ENCODE results near the gene ARIH2.

ARIH2 gene

DNA sequence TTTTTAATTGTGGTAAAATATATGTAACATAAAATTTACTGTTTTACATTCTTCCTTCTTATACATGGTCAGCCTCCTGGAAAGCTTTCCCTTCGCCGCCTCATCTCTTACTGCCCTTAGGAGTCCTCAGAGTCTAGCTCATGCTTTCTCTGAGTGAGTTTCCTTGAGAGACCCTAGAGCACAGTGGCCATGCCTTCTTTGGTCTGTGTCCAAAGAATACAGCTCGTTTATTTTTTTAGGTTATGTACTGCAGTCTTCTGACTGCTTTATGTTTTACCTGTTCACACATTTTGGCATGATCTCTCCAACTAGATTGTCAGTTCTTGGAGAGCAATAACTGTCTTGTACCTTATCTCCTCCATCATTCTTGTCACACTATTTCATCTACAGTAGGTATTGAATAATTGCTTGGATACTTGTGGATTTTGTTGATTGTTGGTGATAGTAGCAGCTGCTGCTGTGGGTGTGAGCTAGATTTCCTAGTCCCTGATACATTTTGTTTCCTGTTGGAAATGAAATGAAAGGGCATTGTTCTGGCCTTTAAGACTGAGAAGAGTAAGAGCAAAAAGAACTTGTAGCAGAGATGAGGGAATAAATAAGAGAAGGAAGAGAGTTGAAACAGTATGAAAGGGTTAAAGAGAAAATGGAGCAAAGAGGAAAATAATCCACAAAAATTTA, 10.9 kb downstream of the ARIH2 start:
- no peak for DNase-seq

DNA sequence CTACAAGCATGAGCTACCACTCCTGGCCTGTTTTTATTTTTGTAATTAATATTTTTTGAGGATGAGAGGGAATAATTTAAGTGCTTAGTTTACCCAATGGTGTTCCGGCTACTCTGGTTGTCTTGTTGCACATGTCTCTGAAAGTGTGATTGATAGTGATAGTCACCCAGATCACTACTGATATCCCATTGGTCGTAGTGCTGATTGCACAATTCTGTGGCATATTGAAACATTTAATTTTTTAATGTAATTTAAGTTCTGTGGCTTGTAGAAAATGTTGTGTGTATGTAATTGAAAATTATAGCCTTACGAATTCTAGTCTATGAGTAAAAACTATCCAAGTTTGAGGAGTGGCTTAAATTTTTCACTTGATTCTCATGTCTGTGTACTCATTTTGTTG, 11.9 kb downstream of the ARIH2 start:
- DNase-seq: no peak

DNA sequence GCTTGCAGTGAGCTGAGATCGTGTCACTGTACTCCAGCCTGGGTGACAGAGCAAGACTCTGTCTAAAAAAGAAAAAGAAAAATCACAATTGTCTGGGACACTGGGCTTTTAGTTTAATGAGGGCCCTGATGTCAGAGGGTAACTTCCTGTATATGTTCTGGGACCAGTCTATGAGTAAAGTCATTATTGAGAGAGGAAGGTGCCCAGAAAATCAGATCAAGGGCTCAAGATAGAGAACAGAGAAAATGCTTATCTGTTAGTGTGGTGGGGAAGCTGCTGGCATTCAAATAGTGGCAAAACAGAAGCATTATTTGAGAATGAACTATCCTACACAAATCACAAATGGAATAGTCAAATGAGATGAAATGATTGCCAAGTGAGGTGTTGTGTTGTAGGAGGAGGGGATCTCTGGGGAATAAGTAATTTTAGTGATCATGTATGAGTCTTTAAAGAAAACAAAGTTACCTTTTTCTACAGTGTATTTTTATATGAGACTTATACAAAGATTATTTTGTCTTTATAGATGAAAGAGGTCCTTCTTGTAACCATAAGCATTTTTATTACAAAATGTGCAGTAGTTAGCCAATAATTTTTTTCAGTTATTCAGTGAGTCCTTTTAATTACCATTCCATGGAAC, 13.4 kb downstream of the ARIH2 start:
- no peak for DNase-seq

DNA sequence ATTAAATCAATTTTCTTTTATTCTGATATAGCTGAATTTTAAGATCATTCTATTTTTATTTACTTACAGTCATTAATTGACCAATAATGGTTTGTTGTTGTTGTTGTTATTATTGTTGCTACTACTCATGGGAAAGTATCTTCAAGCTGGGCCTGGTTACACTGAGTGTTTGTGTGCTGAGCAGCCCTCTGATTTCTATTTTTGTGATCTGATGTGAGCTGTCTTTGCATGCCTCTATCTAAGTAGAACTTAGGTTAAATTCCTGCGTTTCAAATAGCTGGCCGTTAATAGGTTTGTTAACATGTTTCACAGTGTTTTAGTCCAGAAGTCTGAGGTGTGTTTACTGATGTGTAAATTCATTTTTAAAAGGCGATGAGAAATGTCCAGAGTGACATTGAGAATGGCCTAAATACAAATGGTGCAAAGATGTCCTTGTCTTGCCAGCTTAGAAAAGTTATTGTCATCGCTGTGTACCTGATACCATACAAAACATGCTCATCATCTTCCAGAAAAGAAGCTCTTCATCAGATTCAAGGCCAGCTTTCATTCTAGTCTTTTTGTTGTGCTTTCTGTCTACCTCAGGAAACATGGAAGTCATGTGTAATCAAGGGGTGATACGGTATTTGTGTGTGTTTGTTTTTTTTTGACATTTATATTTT, 15.8 kb downstream of the ARIH2 start:
- no peak for DNase-seq

DNA sequence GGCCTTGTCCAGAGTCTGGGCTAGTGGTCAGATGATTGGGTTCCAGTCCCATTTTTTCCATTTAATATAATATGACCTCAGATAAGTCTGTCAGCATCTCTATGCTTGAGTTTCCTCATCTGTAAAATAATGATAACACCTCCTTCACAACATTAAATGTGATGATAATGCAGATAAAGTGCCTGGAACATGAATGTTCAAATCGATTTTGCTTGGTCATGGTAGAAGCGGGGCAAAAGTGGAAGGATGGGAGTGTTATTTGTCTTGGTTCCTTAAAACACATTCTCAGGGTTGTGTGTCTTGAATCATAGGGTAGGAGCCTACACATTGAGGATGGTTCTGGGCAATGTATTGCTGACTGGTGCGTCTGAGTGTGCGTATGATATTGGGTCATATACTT, 16.9 kb downstream of the ARIH2 start:
- DNase-seq: no peak

DNA sequence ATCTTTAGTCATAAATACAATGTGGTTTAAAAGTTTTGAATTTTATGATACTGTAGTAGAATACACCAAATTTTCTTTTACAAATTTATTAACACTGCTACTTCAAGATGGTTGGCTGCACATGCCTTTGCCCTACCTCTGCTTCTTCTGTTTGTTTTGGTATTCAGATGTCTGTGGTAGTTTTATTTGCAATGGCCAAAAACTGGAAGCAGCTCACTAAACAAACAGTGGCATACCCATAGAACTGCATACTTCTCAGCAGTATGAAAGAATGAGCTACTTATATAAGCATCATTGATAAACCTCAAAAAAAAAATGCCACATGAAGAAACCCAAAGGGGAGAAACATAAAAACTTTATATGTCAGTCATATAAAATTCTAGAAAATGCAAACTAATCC, 19.5 kb downstream of the ARIH2 start:
- no peak for DNase-seq

DNA sequence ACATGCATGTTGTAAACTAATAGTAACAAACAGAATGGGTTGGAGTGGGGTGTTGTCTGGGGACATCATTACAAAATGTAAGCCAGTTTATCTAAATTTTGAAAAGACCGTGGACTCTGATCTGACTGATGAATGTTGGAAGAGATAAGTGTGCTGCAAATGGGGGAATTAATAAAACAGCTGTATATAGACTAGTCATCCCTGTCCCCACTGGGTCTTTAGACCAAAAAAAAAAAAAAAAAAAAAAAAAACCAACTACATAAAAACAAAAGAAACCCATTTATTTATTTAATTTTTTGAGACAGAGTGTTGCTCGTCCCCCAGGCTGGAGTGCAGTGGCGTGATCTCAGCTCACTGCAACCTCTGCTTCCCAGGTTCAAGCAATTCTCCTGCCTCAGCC, 20.0 kb downstream of the ARIH2 start:
- DNase-seq: no peak

DNA sequence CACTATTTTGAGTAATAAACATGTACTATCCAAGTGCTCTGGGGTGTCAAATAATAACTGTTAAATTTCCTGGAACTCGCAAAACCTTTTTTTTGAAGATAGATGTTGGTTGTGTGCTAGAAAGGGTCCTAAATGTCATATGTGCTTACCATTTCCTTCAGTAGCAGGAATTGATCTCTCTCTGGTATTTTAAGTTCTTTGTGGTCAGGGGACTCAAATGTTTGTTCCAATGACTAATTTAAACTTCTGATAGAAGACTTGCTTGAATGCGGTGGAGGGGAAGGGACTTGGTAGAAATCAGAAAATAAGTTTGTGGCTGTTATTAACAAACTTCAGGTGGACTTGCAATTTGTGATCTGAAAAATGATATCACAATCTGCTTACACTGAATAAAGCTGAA, 26.8 kb downstream of the ARIH2 start:
- DNase-seq: no peak

DNA sequence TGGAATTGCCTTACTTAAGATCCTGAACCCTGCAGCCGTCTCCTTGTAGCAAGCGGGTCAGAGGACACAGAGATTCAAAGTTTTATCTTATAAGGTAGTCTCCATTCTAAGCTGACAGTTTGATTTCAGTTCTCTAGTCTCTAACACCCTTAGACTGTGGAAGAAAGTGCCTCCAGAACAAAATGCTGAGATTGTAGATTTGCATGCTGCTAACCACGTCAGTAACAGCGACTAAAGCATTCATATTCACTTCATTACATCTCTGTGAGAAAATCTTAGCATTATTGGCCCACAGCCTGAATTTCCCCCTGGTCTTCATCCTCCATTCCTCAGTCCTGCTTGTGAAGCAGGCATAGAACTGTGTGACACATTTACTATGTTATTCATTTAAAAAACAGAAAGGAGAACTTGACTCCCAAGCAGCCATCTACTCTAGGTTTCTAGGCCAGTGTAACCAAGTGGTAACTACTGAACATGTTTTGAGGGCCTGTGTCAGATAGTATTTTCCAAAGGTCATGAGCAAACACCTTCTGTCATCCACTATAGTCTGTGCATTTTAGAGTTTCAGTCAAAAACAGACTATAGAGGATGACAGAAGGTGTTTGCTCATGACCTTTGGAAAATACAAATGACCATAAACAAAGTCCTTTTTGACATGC, 27.4 kb downstream of the ARIH2 start:
- DNase-seq: no peak

DNA sequence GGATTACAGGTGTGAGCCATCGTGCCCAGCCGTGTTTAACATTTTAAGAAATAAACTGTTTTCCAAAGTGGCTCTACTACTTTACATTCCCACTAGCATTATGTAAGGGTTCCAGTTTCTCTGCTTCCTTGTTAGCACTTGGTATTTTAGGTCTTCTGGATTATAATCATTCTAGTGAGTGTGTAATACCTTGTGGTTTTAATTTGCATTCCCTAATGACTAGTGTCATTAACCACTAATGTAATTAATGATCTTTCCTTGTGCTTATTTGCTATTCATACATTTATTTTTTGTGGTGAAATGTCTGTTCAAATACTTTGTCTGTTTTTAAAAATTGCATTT, 30.7 kb downstream of the ARIH2 start:
- DNase-seq: no peak

DNA sequence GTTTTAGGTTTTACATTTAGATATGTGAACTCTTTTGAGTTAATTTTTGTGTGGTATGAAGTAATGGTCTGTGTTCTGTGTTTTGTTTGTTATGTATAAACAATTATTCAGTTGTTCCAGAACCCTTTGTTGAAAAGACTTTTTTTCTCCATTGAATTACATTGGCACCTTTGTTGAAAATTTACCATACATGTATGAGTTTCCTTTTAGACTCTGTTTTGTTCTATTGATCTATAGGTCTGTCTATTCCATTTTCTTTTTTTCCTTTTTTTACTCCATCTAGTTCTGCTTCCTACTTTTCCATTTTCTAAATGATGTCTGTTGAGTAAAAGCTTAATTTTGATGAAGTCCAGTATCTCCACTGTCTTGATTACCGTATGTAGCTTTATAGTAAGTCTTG, 31.4 kb downstream of the ARIH2 start:
- no peak for DNase-seq

DNA sequence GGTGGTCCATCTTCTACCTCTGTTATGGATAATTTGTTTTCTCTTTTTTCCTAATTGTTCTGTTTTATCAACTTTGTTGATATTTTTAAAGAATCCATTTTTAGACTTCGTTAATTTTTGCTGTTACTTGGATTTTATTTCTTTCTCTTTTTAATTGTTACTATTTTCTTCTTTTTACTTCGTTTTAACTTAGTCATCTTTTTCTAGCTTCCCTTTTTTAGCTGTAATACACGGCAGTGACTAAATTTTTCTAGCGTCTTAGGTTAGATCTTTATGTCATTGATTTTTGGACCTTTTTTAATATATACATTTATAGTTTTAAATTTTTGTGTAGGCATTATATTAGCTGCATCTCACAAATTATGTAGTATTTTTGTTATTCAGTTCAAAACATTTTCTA, 33.1 kb downstream of the ARIH2 start:
- no peak for DNase-seq

DNA sequence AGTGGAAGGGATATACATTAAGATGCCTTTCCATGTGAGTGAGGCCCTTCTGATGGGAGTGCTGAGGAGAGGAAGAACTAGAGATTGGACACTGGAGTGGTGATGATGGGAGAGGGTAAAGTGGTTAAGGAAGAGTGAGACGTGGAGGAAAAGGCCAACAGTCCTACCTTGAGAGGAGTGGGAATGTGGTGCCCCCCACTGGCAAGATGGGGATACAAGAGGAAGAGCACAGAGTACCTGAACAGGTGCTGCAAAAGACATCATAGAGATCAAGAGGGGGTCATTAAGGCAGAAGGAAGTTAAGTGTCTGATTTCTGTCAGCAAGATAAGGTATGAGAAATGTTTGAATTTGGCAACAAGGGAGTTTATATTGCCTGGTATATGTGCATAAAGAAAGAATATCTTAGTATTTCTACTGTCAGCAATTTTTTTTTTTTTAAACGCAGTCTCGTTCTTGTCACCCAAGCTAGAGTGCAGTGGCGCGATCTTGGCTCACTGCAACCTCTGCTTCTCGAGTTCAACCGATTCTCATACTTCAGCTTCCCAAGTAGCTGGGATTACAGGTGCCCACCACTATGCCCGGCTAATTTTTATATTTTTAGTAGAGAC, 34.0 kb downstream of the ARIH2 start:
- DNase-seq: peak; percentile 28

DNA sequence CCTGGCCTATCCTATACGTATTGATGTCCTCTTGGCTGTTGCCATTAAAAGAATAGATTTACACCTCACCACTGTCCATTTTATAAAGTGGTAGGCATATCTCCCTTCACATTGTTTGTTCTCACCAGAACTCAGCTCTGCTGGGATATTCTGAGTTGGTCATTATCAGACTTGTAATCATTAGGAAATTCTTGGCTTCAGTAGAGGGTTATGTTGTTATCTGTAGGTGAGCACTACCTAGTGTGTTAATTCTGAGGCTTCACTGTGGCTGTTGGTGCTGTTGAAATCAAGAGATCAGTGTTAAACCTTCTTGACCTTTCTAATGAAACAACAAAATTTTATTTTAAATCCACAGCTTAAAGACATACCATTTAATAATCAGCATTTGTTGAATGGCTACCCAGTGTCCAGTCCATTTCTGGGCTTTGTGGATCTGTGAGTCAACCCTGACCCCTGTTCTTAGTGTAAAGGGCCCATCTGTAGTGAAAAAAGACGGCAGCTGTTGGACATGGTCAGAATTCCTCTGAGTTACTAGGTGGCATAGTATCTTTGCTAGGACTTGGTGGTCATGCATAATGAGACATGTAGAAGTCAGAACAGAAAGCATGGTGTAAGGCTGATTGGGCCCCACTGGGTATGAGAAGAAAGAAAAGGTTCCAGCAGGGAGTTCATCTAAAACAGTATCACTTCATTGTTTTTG, 38.5 kb downstream of the ARIH2 start:
- no peak for DNase-seq

DNA sequence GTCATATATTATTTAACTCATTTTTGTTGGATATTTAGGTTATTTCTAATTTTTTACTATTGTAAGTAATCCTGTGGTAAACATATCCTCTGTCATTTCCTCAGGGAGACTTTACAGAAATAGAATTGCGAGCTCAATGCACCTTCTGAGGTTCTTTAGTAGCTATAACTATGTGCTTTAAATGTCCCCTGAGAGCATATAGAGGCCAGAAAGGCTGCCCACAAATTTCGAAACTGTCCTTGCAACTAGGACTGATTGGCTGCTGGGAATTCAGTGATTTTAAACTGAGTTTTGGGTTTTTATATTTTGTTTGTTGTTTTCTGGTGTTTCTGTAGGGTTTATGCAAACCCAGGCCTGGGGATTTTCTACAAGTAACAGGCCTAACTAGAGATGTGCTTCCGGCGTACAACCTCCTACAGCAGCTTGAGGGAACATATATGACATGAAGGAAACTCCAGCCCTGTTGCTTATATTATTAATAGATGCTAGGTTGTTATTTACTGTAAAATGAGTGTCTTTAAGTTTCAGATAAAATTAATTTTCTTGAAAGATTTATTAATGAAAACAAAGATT, 42.3 kb downstream of the ARIH2 start:
- no peak for DNase-seq

DNA sequence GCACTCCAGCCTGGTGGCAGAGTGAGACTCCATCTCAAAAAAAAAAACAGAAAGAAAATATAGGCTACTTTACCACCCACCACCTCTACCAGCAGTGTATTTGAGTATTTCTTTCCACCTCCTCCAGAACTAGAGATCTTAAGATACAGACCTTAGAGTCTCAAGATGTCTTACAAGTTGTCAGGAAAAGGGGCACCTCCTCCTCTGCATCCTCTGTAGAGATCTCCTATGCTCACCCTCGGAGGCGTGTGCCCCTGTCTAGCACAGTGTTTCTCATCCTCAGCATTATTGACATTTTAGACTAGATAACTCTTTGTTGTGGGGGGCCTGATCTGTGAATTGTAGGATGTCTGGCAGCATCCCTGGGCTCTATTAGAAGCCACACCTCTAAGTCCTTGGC, 43.7 kb downstream of the ARIH2 start:
- no peak for DNase-seq

DNA sequence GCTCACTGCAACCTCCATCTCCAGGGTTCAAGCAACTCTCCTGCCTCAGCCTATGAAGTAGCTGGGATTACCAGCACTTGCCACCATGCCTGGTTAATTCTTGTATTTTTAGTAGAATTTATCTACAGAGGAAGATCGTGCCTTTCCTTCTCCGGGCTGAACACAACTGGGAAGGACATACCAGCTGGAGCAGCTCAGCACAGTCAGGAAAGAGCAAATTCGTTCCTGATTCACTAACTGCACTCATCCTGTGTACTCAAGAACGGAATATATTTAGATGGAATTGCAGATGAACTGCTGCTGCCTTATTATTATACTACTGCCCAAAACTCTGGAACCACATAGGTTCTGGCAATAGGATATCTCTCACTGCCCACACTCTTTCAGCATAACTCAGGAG, 44.3 kb downstream of the ARIH2 start:
- DNase-seq: no peak

DNA sequence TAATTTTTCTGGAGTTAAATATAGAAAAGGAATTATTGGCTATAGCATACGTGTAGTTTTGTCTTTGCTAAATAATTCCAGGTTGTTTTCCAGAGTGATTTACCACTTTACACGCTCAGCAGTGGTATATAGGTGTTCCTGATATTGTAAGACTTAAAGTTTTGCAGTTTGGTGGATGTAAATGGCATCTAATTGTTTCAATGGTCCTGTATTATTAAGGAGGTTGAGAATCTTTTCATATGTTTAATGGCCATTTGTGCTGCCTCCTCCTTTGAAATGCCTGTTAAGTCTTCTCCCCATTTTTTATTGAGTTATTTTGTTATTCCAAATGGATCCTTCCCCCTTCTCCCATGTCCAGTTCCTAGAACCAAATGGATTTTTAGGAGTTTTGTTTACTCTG, 44.9 kb downstream of the ARIH2 start:
- DNase-seq: no peak

DNA sequence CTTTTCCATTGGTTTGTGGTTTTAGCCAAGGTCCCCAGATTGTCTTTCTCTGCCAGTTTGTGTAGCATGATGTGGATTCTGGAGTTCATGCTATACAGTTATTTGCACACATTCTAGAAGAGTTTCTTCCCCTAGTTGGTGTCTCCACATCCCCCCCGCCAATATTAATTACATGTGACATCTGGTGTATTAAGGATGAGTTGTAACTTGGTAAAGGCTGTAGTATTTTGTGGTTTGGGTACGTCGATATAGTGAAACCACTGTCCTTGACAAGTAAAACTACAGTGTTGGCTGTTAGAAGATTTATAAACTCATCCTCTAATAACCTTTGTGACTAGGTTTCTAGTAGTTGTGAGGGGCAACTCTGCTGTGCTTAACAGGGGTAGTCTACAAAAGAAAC, 47.7 kb downstream of the ARIH2 start:
- no peak for DNase-seq

DNA sequence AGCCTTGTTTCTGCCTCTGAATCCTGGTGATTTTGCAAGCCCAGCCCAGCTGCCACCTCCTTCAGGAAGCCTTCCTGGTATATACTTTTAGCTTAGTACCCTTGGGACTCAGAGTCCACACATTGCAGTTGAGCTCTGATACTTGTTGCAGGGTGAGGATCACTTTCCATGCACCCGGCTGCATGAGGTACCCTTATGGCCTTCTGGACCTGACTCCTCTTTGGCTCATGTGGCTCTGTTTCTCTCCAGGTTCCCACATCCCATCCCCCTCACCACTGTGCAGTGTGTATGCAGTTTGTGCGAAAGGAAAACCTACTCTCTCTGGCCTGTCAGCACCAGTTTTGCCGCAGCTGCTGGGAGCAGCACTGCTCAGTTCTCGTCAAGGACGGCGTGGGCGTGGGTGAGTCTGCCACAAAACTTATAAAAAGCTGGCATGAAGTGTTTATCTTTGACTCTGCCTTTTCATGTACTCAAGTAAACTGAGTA, 48.3 kb downstream of the ARIH2 start:
- DNase-seq: peak; percentile 59

DNA sequence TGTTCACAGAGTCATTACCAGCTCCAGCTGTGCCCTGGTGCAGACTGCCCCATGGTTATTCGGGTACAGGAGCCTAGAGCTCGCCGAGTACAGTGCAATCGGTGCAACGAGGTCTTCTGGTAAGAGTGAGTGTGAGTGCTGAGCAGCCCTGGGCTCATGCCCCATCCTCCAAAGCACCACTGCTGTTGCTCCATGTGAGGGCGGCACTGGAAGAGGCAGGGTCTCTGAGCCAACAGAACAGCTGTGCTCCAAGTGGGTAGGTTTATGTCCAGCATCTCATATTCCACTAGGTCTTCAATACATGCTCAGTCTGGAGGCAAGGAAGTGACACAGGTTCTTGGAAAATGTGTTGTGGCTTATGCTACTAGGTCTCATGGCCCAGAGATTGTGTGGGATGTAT, 51.9 kb downstream of the ARIH2 start:
- no peak for DNase-seq

DNA sequence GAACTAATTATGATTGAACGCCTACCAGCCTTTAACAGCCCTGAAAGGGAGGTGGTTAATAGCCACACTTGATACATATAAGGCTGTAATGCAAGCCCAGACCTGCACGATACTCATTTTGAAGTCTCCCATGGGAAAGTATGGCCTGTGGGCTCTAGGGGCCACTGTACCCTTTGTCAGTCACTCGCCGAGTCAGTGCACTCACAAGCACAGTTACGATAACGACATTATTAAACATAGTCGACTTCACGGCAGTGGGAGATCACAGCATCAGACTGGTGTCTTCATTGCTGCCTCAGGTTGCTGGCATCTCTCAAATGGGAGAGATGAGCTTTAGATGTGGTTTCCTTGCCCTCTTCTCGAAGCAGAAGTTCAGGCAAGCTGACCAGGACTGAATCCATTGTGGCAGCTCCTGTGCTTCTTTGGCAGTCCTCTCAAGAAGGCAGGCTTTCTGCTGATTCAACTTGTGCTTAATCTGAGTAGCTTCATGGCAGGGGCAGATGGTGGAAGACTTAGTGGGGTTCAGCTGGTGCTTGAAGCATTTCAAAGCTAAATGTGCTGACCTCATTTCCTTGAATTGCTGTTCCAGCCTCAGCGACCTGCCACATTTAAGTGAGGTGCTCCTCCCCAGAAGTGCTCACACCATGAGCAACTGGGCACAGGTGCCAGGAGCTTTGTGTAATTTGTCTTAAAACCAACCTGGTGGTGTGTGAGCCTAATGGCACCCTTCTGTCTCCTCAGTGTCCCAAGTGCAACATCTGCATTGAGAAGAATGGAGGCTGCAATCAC, 55.6 kb downstream of the ARIH2 start:
- DNase-seq: no peak

Measured in stimulated activated CD4-positive, alpha-beta T cell treated with anti-CD3 and anti-CD28 coated beads, Interleukin-15, amount 100 ng/mL, for 24 hours (primary cell).